Activated T-helper 1 cell treated with anti-CD3 and anti-CD28 coated beads, Interleukin-12 subunit alpha, Interleukin-12 subunit beta, Interleukin-2, Interleukin-4 antibody, amounts not matched to agents 30 ng/mL and 10 ng/mL and 1 ng/mL, durations not matched to agents 14 hours and 24 hours and 36 hours (primary cell): Measurements from ENCODE around the gene PRSS53. TPM values are rescaled to one million over a fixed set of nuclear protein-coding genes. Genes with fewer than 3 reads are reported as not detected.
"Not testable (repeated sequence)": the region's sequence is repeated elsewhere in the genome, so short reads cannot be mapped to it uniquely, and the experiment has no call there.

Source experiments
- DNase-seq: peaks from one replicate; pipeline ENCODE4 v3.0.0; 2021; ENCODE audit warnings: low spot score
- H3K27ac Mint-ChIP-seq: one replicate; pipeline ENCODE4 v1.8.0; 2021; ENCODE audit warnings: mild to moderate bottlenecking, mixed read lengths
- H3K27me3 Mint-ChIP-seq: one replicate; pipeline ENCODE4 v1.8.0; 2022; ENCODE audit warnings: mild to moderate bottlenecking, moderate library complexity, mixed read lengths; ENCODE audit not compliant: insufficient read depth
- H3K36me3 Mint-ChIP-seq: one replicate; pipeline ENCODE4 v1.8.0; 2021; ENCODE audit warnings: low read depth, mixed read lengths
- H3K4me1 Mint-ChIP-seq: one replicate; pipeline ENCODE4 v1.8.0; 2021; ENCODE audit warnings: low read depth, mixed read lengths
- H3K4me3 Mint-ChIP-seq: one replicate; pipeline ENCODE4 v1.8.0; 2021; ENCODE audit warnings: mild to moderate bottlenecking, moderate library complexity, mixed read lengths
- H3K9me3 Mint-ChIP-seq: one replicate; pipeline ENCODE4 v1.8.0; 2021; ENCODE audit warnings: mixed read lengths
- intact Hi-C: fragments of 100-400 bp; cut with micrococcal nuclease; formaldehyde crosslinking; loops from one replicate; pipeline ENCODE4 v1.15.1; 2024
- total RNA-seq: library from RNA; stranded (reverse); gene quantifications from 2 replicates; pipeline ENCODE4 v1.2.3, GENCODE V29; 2022

The PRSS53 gene
- total RNA-seq, 1 donor from 2014 or later, result 3.1 TPM

GRCh38 chr16:31111881-31112466 lies 23.2 kb upstream of the PRSS53 start:
- no peaks in the 10 kb centered on the region for H3K27me3 Mint-ChIP-seq
- no peak overlapping the region for H3K4me3 Mint-ChIP-seq
- H3K27ac Mint-ChIP-seq, result no peak overlapping the region
- DNase-seq, result no peak
- peaks cover 27% of the 10 kb centered on the region for H3K4me1 Mint-ChIP-seq
- intact Hi-C loops, result no loop called here
- H3K36me3 Mint-ChIP-seq, result peaks cover 23% of the 10 kb centered on the region
- H3K9me3 Mint-ChIP-seq, result no peaks in the 10 kb centered on the region

- H3K36me3 Mint-ChIP-seq, result peaks cover 23% of the 10 kb centered on the region
- no peaks in the 10 kb centered on the region for H3K27me3 Mint-ChIP-seq
- DNase-seq, result no peak
- H3K27ac Mint-ChIP-seq, result no peak overlapping the region
- H3K9me3 Mint-ChIP-seq, result no peaks in the 10 kb centered on the region
- intact Hi-C loops, result no loop called here
- H3K4me1 Mint-ChIP-seq, result peaks cover 28% of the 10 kb centered on the region
- H3K4me3 Mint-ChIP-seq, result peak overlapping the region; percentile 90
Observed at GRCh38 chr16:31110106-31111034, 21.6 kb upstream of the PRSS53 start.

GRCh38 chr16:31109622-31110021 lies 20.9 kb upstream of the PRSS53 start:
- H3K36me3 Mint-ChIP-seq, result peaks cover 21% of the 10 kb centered on the region
- H3K9me3 Mint-ChIP-seq, result no peaks in the 10 kb centered on the region
- intact Hi-C loops, result loop anchor here (2.0 to 5.0 kb wide), 5 partner anchors 15 to 349 kb away; partner anchors contain the start of genes ARMC5, FBXL19 and VKORC1
- peak overlapping the region; percentile 90 for H3K4me3 Mint-ChIP-seq
- peak overlapping the region; percentile 82 for H3K27ac Mint-ChIP-seq
- no peak for DNase-seq
- H3K4me1 Mint-ChIP-seq, result peaks cover 28% of the 10 kb centered on the region
- H3K27me3 Mint-ChIP-seq, result no peaks in the 10 kb centered on the region

GRCh38 chr16:31108794-31109558 lies 20.2 kb upstream of the PRSS53 start:
- H3K27ac Mint-ChIP-seq, result no peak overlapping the region
- peaks cover 28% of the 10 kb centered on the region for H3K4me1 Mint-ChIP-seq
- H3K4me3 Mint-ChIP-seq, result peak overlapping the region; percentile 90
- H3K9me3 Mint-ChIP-seq, result no peaks in the 10 kb centered on the region
- peaks cover 21% of the 10 kb centered on the region for H3K36me3 Mint-ChIP-seq
- no peaks in the 10 kb centered on the region for H3K27me3 Mint-ChIP-seq
- no peak for DNase-seq
- intact Hi-C loops, result loop anchor here (2.0 to 5.0 kb wide), 5 partner anchors 14 to 350 kb away; partner anchors contain the start of genes ARMC5, FBXL19 and VKORC1

- Mint-ChIP-seq H3K27ac (peak within 1 kb of the TSS; percentile 86), H3K36me3 (peaks cover 21% of the 10 kb centered on the region)
Observed at GRCh38 chr16:31108035-31108793, 19.5 kb upstream of the PRSS53 start, which contains the start of gene BCKDK. Gene BCKDK (plus strand): TSS chr16:31108386. CDS start chr16:31109224, 838 bp downstream.

GRCh38 chr16:31107465-31107867 lies 18.7 kb upstream of the PRSS53 start:
- H3K36me3 Mint-ChIP-seq, result peaks cover 19% of the 10 kb centered on the region
- no peak for DNase-seq
- H3K27me3 Mint-ChIP-seq, result no peaks in the 10 kb centered on the region
- intact Hi-C loops, result loop anchor here (2.0 to 5.0 kb wide), 3 partner anchors 33 to 245 kb away; partner anchors contain the start of genes ZNF646 and ZNF668
- H3K4me1 Mint-ChIP-seq, result peaks cover 22% of the 10 kb centered on the region
- peak overlapping the region; percentile 86 for H3K27ac Mint-ChIP-seq
- peak overlapping the region; percentile 84 for H3K4me3 Mint-ChIP-seq
- no peaks in the 10 kb centered on the region for H3K9me3 Mint-ChIP-seq

More at GRCh38 chr16:31108035-31108793, 19.5 kb upstream of the PRSS53 start, which contains the start of gene BCKDK:
- DNase-seq, result peak; percentile 69
- H3K4me3 Mint-ChIP-seq, result peak within 1 kb of the TSS; percentile 84
- H3K9me3 Mint-ChIP-seq, result no peaks in the 10 kb centered on the region
- intact Hi-C loops, result loop anchor here (2.0 to 5.0 kb wide), 5 partner anchors 13 to 351 kb away; partner anchors contain the start of genes ARMC5, FBXL19 and VKORC1
- peaks cover 22% of the 10 kb centered on the region for H3K4me1 Mint-ChIP-seq
- no peaks in the 10 kb centered on the region for H3K27me3 Mint-ChIP-seq

- intact Hi-C loops, result loop anchor here (2.0 to 5.0 kb wide), 3 partner anchors 32 to 246 kb away; partner anchors contain the start of genes ZNF646 and ZNF668
- H3K36me3 Mint-ChIP-seq, result peaks cover 17% of the 10 kb centered on the region
Observed at GRCh38 chr16:31106509-31107464, 18.0 kb upstream of the PRSS53 start.

GRCh38 chr16:31105677-31106213 lies 17.0 kb upstream of the PRSS53 start:
- DNase-seq, result peak; percentile 72
- H3K27ac Mint-ChIP-seq, result no peak overlapping the region
- H3K4me1 Mint-ChIP-seq, result peaks cover 22% of the 10 kb centered on the region
- H3K36me3 Mint-ChIP-seq, result peaks cover 12% of the 10 kb centered on the region
- H3K9me3 Mint-ChIP-seq, result no peaks in the 10 kb centered on the region
- intact Hi-C loops, result loop anchor here (2.0 to 5.0 kb wide), 3 partner anchors 31 to 247 kb away; partner anchors contain the start of genes ZNF646 and ZNF668
- H3K4me3 Mint-ChIP-seq, result no peak overlapping the region
- H3K27me3 Mint-ChIP-seq, result no peaks in the 10 kb centered on the region

More at GRCh38 chr16:31106509-31107464, 18.0 kb upstream of the PRSS53 start:
- Mint-ChIP-seq H3K27ac (peak overlapping the region; percentile 86), H3K9me3 (no peaks in the 10 kb centered on the region), H3K4me3 (peak overlapping the region; percentile 84), H3K27me3 (no peaks in the 10 kb centered on the region), H3K4me1 (peaks cover 22% of the 10 kb centered on the region)
- no peak for DNase-seq

GRCh38 chr16:31100876-31101641 lies 12.3 kb upstream of the PRSS53 start:
- DNase-seq, H3K27me3 Mint-ChIP-seq, H3K36me3 Mint-ChIP-seq, intact Hi-C loops, H3K27ac Mint-ChIP-seq, H3K4me1 Mint-ChIP-seq, H3K4me3 Mint-ChIP-seq, H3K9me3 Mint-ChIP-seq: not testable (repeated sequence)

GRCh38 chr16:31099860-31100638 lies 11.3 kb upstream of the PRSS53 start:
- Mint-ChIP-seq H3K4me1 (peaks cover 12% of the 10 kb centered on the region), H3K4me3 (no peak overlapping the region), H3K27me3 (peaks cover 1% of the 10 kb centered on the region), H3K27ac (no peak overlapping the region), H3K9me3 (no peaks in the 10 kb centered on the region), H3K36me3 (no peaks in the 10 kb centered on the region)
- intact Hi-C loops, result no loop called here
- DNase-seq, result no peak
